Stimulated activated naive CD8-positive, alpha-beta T cell treated with anti-CD3 and anti-CD28 coated beads, Interleukin-15, Interleukin-2, amounts not matched to agents 100 U/mL and 50 U/mL, for 24 hours (primary cell): ENCODE measurements around the gene KRTAP1-4.
"Not testable (repeated sequence)": the region's sequence is repeated elsewhere in the genome, so short reads cannot be mapped to it uniquely, and the experiment has no call there.

Experiments used
- ATAC-seq: fragments of 150-1000 bp; cut with Tn5 transposase; one replicate; pipeline ENCODE4 v1.10.0; 2021
- DNase-seq: peaks from one replicate; pipeline ENCODE4 v3.0.0; 2021

Gene KRTAP1-4

GRCh38 chr17:41029633-41030245 lies at the start of gene KRTAP1-4:
TSS of gene KRTAP1-4 (minus strand) at chr17:41030195. CDS start at chr17:41030078, 117 bp downstream.
- DNase-seq (no peak), ATAC-seq (no peak)

- DNase-seq (no peak), ATAC-seq (no peak)
Measured at GRCh38 chr17:41076788-41077187, 46.8 kb upstream of the KRTAP1-4 start.

- ATAC-seq (no peak), DNase-seq (no peak)
Measured at GRCh38 chr17:41073676-41074075, 43.7 kb upstream of the KRTAP1-4 start.

- no peak for ATAC-seq
Measured at GRCh38 chr17:41071606-41072360, 41.8 kb upstream of the KRTAP1-4 start.

GRCh38 chr17:41069031-41069430 lies 39.0 kb upstream of the KRTAP1-4 start:
- no peak for DNase-seq
- ATAC-seq, result no peak

More at GRCh38 chr17:41071606-41072360, 41.8 kb upstream of the KRTAP1-4 start:
- no peak for DNase-seq

GRCh38 chr17:41067281-41067680 lies 37.3 kb upstream of the KRTAP1-4 start:
- DNase-seq (no peak), ATAC-seq (no peak)

GRCh38 chr17:41065829-41066624 lies 36.0 kb upstream of the KRTAP1-4 start, which contains the start of gene KRTAP2-4:
TSS of gene KRTAP2-4 (minus strand) at chr17:41065879. CDS start at chr17:41065845, 34 bp downstream.
- no peak for DNase-seq
- ATAC-seq, result no peak

GRCh38 chr17:41065016-41065689 lies 35.2 kb upstream of the KRTAP1-4 start:
- ATAC-seq, DNase-seq: not testable (repeated sequence)

- ATAC-seq, result no peak
- DNase-seq, result no peak
Measured at GRCh38 chr17:41064301-41064700, 34.3 kb upstream of the KRTAP1-4 start.

GRCh38 chr17:41063449-41063848 lies 33.5 kb upstream of the KRTAP1-4 start:
- DNase-seq (no peak), ATAC-seq (no peak)

- no peak for ATAC-seq
- no peak for DNase-seq
Measured at GRCh38 chr17:41061964-41062363, 32.0 kb upstream of the KRTAP1-4 start.

GRCh38 chr17:41060052-41060604 lies 30.1 kb upstream of the KRTAP1-4 start, which contains the start of gene KRTAP2-3:
TSS of gene KRTAP2-3 (minus strand) at chr17:41060114. CDS start at chr17:41060050, 64 bp downstream.
- no peak for ATAC-seq
- no peak for DNase-seq

GRCh38 chr17:41059276-41060051 lies 29.5 kb upstream of the KRTAP1-4 start:
- not testable (repeated sequence) for DNase-seq, ATAC-seq

GRCh38 chr17:41058741-41059140 lies 28.7 kb upstream of the KRTAP1-4 start:
- ATAC-seq, result no peak
- no peak for DNase-seq

GRCh38 chr17:41057547-41057946 lies 27.6 kb upstream of the KRTAP1-4 start:
- DNase-seq, result no peak
- no peak for ATAC-seq

- not testable (repeated sequence) for DNase-seq, ATAC-seq
Measured at GRCh38 chr17:41055130-41055529, 25.1 kb upstream of the KRTAP1-4 start, which contains the start of gene KRTAP2-2. TSS of gene KRTAP2-2 (minus strand) at chr17:41055230. CDS start at chr17:41055211, 19 bp downstream.

- not testable (repeated sequence) for DNase-seq, ATAC-seq
Measured at GRCh38 chr17:41054556-41054955, 24.6 kb upstream of the KRTAP1-4 start.

GRCh38 chr17:41054025-41054424 lies 24.0 kb upstream of the KRTAP1-4 start:
- no peak for ATAC-seq
- DNase-seq, result no peak

- ATAC-seq (no peak), DNase-seq (no peak)
Measured at GRCh38 chr17:41052566-41052965, 22.6 kb upstream of the KRTAP1-4 start.

GRCh38 chr17:41049110-41049509 lies 19.1 kb upstream of the KRTAP1-4 start:
- no peak for ATAC-seq
- no peak for DNase-seq

GRCh38 chr17:41048441-41048840 lies 18.4 kb upstream of the KRTAP1-4 start:
- no peak for DNase-seq

More at GRCh38 chr17:41048441-41048840, 18.4 kb upstream of the KRTAP1-4 start:
- ATAC-seq, result no peak
